GM23248 (cell line): ENCODE measurements around the gene ZDHHC24. TPM values are rescaled to one million over a fixed set of nuclear protein-coding genes. Genes with fewer than 3 reads are reported as not detected.
A peak's percentile ranks its signal among the peaks of the same experiment; 100 is the strongest.

ENCODE experiments used
- DNase-seq: peaks from one replicate; pipeline ENCODE4 v3.0.0-alpha.2; 2015
- H2AFZ ChIP-seq: fragments of 200-600 bp; sonication (generic); 2 replicates; pipeline ENCODE4 v1.6.1; 2016; ENCODE audit warnings: antibody characterized with exemption
- H3F3A ChIP-seq: fragments of 200-600 bp; sonication (generic); 2 replicates; pipeline ENCODE4 v1.6.1; 2016; ENCODE audit warnings: mild to moderate bottlenecking, antibody characterized with exemption, mixed run types; ENCODE audit not compliant: insufficient read depth
- H3K27ac ChIP-seq: fragments of 200-600 bp; sonication (generic); 2 replicates; pipeline ENCODE4 v1.5.1; 2016; ENCODE audit warnings: mild to moderate bottlenecking
- H3K27me3 ChIP-seq: fragments of 200-600 bp; sonication (generic); replicated peaks from 2 replicates; pipeline ENCODE4 v1.6.1; 2016; ENCODE audit warnings: mild to moderate bottlenecking; ENCODE audit not compliant: insufficient read depth
- H3K36me3 ChIP-seq: fragments of 200-600 bp; sonication (generic); 2 replicates; pipeline ENCODE4 v1.6.1; 2016; ENCODE audit warnings: low read depth, mild to moderate bottlenecking
- H3K4me1 ChIP-seq: fragments of 200-600 bp; sonication (generic); 2 replicates; pipeline ENCODE4 v1.6.1; 2016; ENCODE audit warnings: mild to moderate bottlenecking; ENCODE audit not compliant: insufficient read depth
- H3K4me2 ChIP-seq: fragments of 200-600 bp; sonication (generic); one replicate; pipeline ENCODE4 v1.6.1; 2016; ENCODE audit warnings: mild to moderate bottlenecking; ENCODE audit not compliant: unreplicated experiment
- H3K4me3 ChIP-seq: fragments of 200-600 bp; sonication (generic); 2 replicates; pipeline ENCODE4 v1.5.1; 2016; ENCODE audit warnings: mild to moderate bottlenecking
- H3K79me2 ChIP-seq: fragments of 200-600 bp; sonication (generic); 2 replicates; pipeline ENCODE4 v1.6.1; 2016; ENCODE audit warnings: mild to moderate bottlenecking; ENCODE audit not compliant: insufficient read depth
- H3K9ac ChIP-seq: fragments of 200-600 bp; sonication (generic); 2 replicates; pipeline ENCODE4 v1.6.1; 2016; ENCODE audit warnings: mild to moderate bottlenecking
- H3K9me2 ChIP-seq: fragments of 200-600 bp; sonication (generic); 2 replicates; pipeline ENCODE4 v1.6.1; 2016; ENCODE audit warnings: mixed run types, mild to moderate bottlenecking, moderate library complexity; ENCODE audit not compliant: insufficient read depth
- H3K9me3 ChIP-seq: fragments of 200-600 bp; sonication (generic); one replicate; pipeline ENCODE4 v1.6.1; 2017; ENCODE audit warnings: low read depth
- H4K20me1 ChIP-seq: fragments of 200-600 bp; sonication (generic); 2 replicates; pipeline ENCODE4 v1.6.0; 2016; ENCODE audit not compliant: insufficient read depth
- EZH2 ChIP-seq: fragments of 200-600 bp; sonication (generic); IDR thresholded peaks from 2 replicates; pipeline ENCODE4 v1.6.1; 2018; ENCODE audit warnings: antibody characterized with exemption, mild to moderate bottlenecking; ENCODE audit not compliant: insufficient read depth, poor library complexity, severe bottlenecking
- EZH2phosphoT487 ChIP-seq: fragments of 200-600 bp; sonication (generic); IDR thresholded peaks from 2 replicates; pipeline ENCODE4 v1.6.1; 2018; ENCODE audit warnings: antibody characterized with exemption, moderate library complexity, mild to moderate bottlenecking, low read depth; ENCODE audit not compliant: insufficient read depth
- WGBS, 2 experiments: methylation state at CpG; one replicate each; pipeline ENCODE4 v1.1.6; 2015 to 2017; ENCODE audit warnings: low lambda C conversion rate in 2 of 2, low coverage in 1 of 2; ENCODE audit errors: missing lambda C conversion rate in 2 of 2; 5-methylcytosine and 5-hydroxymethylcytosine counted together
- in situ Hi-C: fragments of 300-500 bp; cut with MboI; formaldehyde crosslinking; loops from 2 replicates; pipeline ENCODE4 v1.15.0; 2020
- polyA plus RNA-seq: library from polyadenylated mRNA; unstranded; fragments of >200 nt; fragmentation: Nextera tagmentation; extraction: Ambion mirVana; gene quantifications from 2 replicates; pipeline ENCODE4 v1.2.1, GENCODE V29; 2016
- total RNA-seq: library from RNA; depleted of rRNA; stranded (reverse); fragments of >200 nt; shearing (Covaris generic); gene quantifications from 2 replicates; pipeline ENCODE4 v1.2.3, GENCODE V29; 2014

Gene ZDHHC24
- total and polyA plus RNA-seq, 2 experiments from 2014 or later = 20.8 to 23.5 TPM

GRCh38 chr11:66491315-66491935 is 54.4 kb downstream of the ZDHHC24 start:
- Histone ChIP-seq H3K27me3 (no peaks in the 10 kb centered on the region), H3K4me1 (no peaks in the 10 kb centered on the region), H3F3A (no peaks in the 10 kb centered on the region), H3K4me3 (no peak overlapping the region), H3K9ac (no peak overlapping the region), H3K9me2 (no peaks in the 10 kb centered on the region), H3K4me2 (no peak overlapping the region), H2AFZ (no peak overlapping the region), H3K9me3 (no peaks in the 10 kb centered on the region), H3K79me2 (no peaks in the 10 kb centered on the region), H4K20me1 (no peaks in the 10 kb centered on the region), H3K27ac (no peak overlapping the region), H3K36me3 (no peaks in the 10 kb centered on the region)
- DNase-seq = peak; percentile 31
- WGBS, 2 experiments = 65 to 71% methylated on average over 17 to 20 of the region's 20 CpGs
- no peak for TF ChIP-seq EZH2phosphoT487
- TF ChIP-seq EZH2 = no peak
- in situ Hi-C loops = no loop called here

GRCh38 chr11:66489636-66490035 is 56.2 kb downstream of the ZDHHC24 start:
- WGBS, 2 experiments = 93 to 99% methylated on average over 7 of the region's 7 CpGs
- in situ Hi-C loops = no loop called here
- no peaks in the 10 kb centered on the region for H3K36me3 ChIP-seq

GRCh38 chr11:66488957-66489356 is 56.9 kb downstream of the ZDHHC24 start:
- H4K20me1 ChIP-seq = no peaks in the 10 kb centered on the region
- no peaks in the 10 kb centered on the region for H3K9me2 ChIP-seq
- H3F3A ChIP-seq = no peaks in the 10 kb centered on the region
- H3K79me2 ChIP-seq = no peaks in the 10 kb centered on the region
- no peak overlapping the region for H2AFZ ChIP-seq
- H3K27me3 ChIP-seq = no peaks in the 10 kb centered on the region
- H3K27ac ChIP-seq = no peak overlapping the region
- H3K4me3 ChIP-seq = no peak overlapping the region
- no peaks in the 10 kb centered on the region for H3K36me3 ChIP-seq
- no peak overlapping the region for H3K9ac ChIP-seq
- no peak for DNase-seq
- H3K4me2 ChIP-seq = no peak overlapping the region
- no peaks in the 10 kb centered on the region for H3K4me1 ChIP-seq
- H3K9me3 ChIP-seq = no peaks in the 10 kb centered on the region
- no peak for TF ChIP-seq EZH2phosphoT487
- no peak for TF ChIP-seq EZH2
- in situ Hi-C loops = no loop called here
- WGBS, 2 experiments = 88 to 90% methylated on average over 8 to 10 of the region's 10 CpGs

More at GRCh38 chr11:66489636-66490035, 56.2 kb downstream of the ZDHHC24 start:
- H3K9me3 ChIP-seq = no peaks in the 10 kb centered on the region
- no peaks in the 10 kb centered on the region for H3K79me2 ChIP-seq
- no peaks in the 10 kb centered on the region for H3K9me2 ChIP-seq
- no peak for DNase-seq
- no peaks in the 10 kb centered on the region for H3K4me1 ChIP-seq
- no peak overlapping the region for H3K4me2 ChIP-seq
- no peak overlapping the region for H2AFZ ChIP-seq
- H3K27ac ChIP-seq = no peak overlapping the region
- TF ChIP-seq EZH2 (no peak), EZH2phosphoT487 (no peak)
- no peak overlapping the region for H3K9ac ChIP-seq
- H3K27me3 ChIP-seq = no peaks in the 10 kb centered on the region
- no peak overlapping the region for H3K4me3 ChIP-seq
- H4K20me1 ChIP-seq = no peaks in the 10 kb centered on the region
- no peaks in the 10 kb centered on the region for H3F3A ChIP-seq

- Histone ChIP-seq H3K9me3 (no peaks in the 10 kb centered on the region), H3K9ac (no peak overlapping the region), H2AFZ (no peak overlapping the region), H3K79me2 (no peaks in the 10 kb centered on the region), H3K9me2 (no peaks in the 10 kb centered on the region), H3K4me3 (no peak overlapping the region), H3K27ac (no peak overlapping the region), H3K4me2 (no peak overlapping the region), H3K4me1 (no peaks in the 10 kb centered on the region), H4K20me1 (no peaks in the 10 kb centered on the region), H3K27me3 (no peaks in the 10 kb centered on the region), H3K36me3 (no peaks in the 10 kb centered on the region), H3F3A (no peaks in the 10 kb centered on the region)
- in situ Hi-C loops = no loop called here
- 87 to 96% methylated on average over 7 of the region's 7 CpGs for WGBS, 2 experiments
- DNase-seq = no peak
- TF ChIP-seq EZH2 (no peak), EZH2phosphoT487 (no peak)
These were observed 61.0 kb downstream of the ZDHHC24 start for GRCh38 chr11:66484806-66485380.
